A673 (cell line): ENCODE data around the gene OGDH.

Experiments used
- EZH2 ChIP-seq: fragments of 200-600 bp; sonication (generic); IDR thresholded peaks from 2 replicates; pipeline ENCODE4 v1.6.1; 2017; ENCODE audit warnings: borderline replicate concordance, low read depth, mild to moderate bottlenecking, mixed read lengths, antibody characterized with exemption, low read length; ENCODE audit not compliant: poor library complexity, severe bottlenecking
- TF ChIP-seq, protein P1 (sequence below): fragments of 300-800, 200-600 bp; sonication (generic); conservative IDR thresholded peaks from 2 replicates; pipeline ENCODE4 v1.5.1; 2017; ENCODE audit warnings: low read depth, mild to moderate bottlenecking, antibody characterized with exemption, low read length, moderate library complexity, mixed read lengths

GRCh38 chr7:44650242-44650641 lies 43.8 kb downstream of the OGDH start:
- no peak for TF ChIP-seq EZH2
- TF ChIP-seq, protein P1, sequence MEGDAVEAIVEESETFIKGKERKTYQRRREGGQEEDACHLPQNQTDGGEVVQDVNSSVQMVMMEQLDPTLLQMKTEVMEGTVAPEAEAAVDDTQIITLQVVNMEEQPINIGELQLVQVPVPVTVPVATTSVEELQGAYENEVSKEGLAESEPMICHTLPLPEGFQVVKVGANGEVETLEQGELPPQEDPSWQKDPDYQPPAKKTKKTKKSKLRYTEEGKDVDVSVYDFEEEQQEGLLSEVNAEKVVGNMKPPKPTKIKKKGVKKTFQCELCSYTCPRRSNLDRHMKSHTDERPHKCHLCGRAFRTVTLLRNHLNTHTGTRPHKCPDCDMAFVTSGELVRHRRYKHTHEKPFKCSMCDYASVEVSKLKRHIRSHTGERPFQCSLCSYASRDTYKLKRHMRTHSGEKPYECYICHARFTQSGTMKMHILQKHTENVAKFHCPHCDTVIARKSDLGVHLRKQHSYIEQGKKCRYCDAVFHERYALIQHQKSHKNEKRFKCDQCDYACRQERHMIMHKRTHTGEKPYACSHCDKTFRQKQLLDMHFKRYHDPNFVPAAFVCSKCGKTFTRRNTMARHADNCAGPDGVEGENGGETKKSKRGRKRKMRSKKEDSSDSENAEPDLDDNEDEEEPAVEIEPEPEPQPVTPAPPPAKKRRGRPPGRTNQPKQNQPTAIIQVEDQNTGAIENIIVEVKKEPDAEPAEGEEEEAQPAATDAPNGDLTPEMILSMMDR, result no peak
